HAP-1 (cell line): ENCODE data around the gene EXD3.
A peak's percentile ranks its signal among the peaks of the same experiment; 100 is the strongest.

Experiments
- DNase-seq, 2 experiments: peaks; one replicate each; pipeline ENCODE4 v3.0.0-alpha.2; 2016 to 2020; ENCODE audit warnings: low spot score in 2 of 2
- H3K27me3 ChIP-seq: fragments of 250-450 bp; sonication (Bioruptor Pico); 2 replicates; pipeline ENCODE4 v1.5.1; 2020; ENCODE audit warnings: low read depth, mild to moderate bottlenecking, moderate library complexity
- H3K36me3 ChIP-seq: fragments of 250-450 bp; sonication (Bioruptor Pico); replicated peaks from 2 replicates; pipeline ENCODE4 v1.5.1; 2020; ENCODE audit warnings: mild to moderate bottlenecking
- H3K4me1 ChIP-seq: fragments of 250-450 bp; sonication (Bioruptor Pico); 2 replicates; pipeline ENCODE4 v1.5.1; 2020; ENCODE audit warnings: mild to moderate bottlenecking
- H3K4me3 ChIP-seq: fragments of 250-450 bp; sonication (Bioruptor Pico); 2 replicates; pipeline ENCODE4 v1.5.1; 2020; ENCODE audit warnings: mild to moderate bottlenecking, moderate library complexity
- H3K9me3 ChIP-seq: fragments of 250-450 bp; sonication (Bioruptor Pico); 2 replicates; pipeline ENCODE4 v1.5.1; 2020; ENCODE audit warnings: mild to moderate bottlenecking, moderate library complexity
- in situ Hi-C: fragments of 300-500 bp; cut with MboI; formaldehyde crosslinking; loops from 3 replicates; pipeline ENCODE4 v1.14.3; 2020; ENCODE audit warnings: low sequenced_read_pairs, inconsistent platforms, mixed read lengths

EXD3 gene

GRCh38 chr9:137311986-137312851 lies 110.7 kb downstream of the EXD3 start:
- H3K36me3 ChIP-seq = no peaks in the 10 kb centered on the region
- H3K9me3 ChIP-seq = no peaks in the 10 kb centered on the region
- no peak for DNase-seq
- in situ Hi-C loops = no loop called here
- no peak overlapping the region for H3K4me3 ChIP-seq
- no peaks in the 10 kb centered on the region for H3K27me3 ChIP-seq
- H3K4me1 ChIP-seq = no peaks in the 10 kb centered on the region

GRCh38 chr9:137311171-137311985 lies 111.6 kb downstream of the EXD3 start:
- Histone ChIP-seq H3K4me1 (no peaks in the 10 kb centered on the region), H3K27me3 (no peaks in the 10 kb centered on the region), H3K36me3 (no peaks in the 10 kb centered on the region), H3K9me3 (no peaks in the 10 kb centered on the region), H3K4me3 (no peak overlapping the region)
- in situ Hi-C loops = no loop called here
- no peak for DNase-seq

GRCh38 chr9:137310189-137311052 lies 112.5 kb downstream of the EXD3 start:
- DNase-seq = no peak
- Histone ChIP-seq H3K4me3 (no peak overlapping the region), H3K9me3 (no peaks in the 10 kb centered on the region), H3K27me3 (no peaks in the 10 kb centered on the region), H3K36me3 (no peaks in the 10 kb centered on the region), H3K4me1 (no peaks in the 10 kb centered on the region)
- in situ Hi-C loops = no loop called here

GRCh38 chr9:137309368-137310188 lies 113.4 kb downstream of the EXD3 start:
- no peak for DNase-seq
- Histone ChIP-seq H3K36me3 (no peaks in the 10 kb centered on the region), H3K4me3 (no peak overlapping the region), H3K4me1 (no peaks in the 10 kb centered on the region), H3K27me3 (no peaks in the 10 kb centered on the region), H3K9me3 (no peaks in the 10 kb centered on the region)
- in situ Hi-C loops = no loop called here

- peaks cover 2% of the 10 kb centered on the region; the same call in 1 of the 2 replicates for H3K4me1 ChIP-seq
These were observed 114.8 kb downstream of the EXD3 start for GRCh38 chr9:137308057-137308619.

GRCh38 chr9:137307255-137308056 lies 115.5 kb downstream of the EXD3 start:
- H3K36me3 ChIP-seq = no peaks in the 10 kb centered on the region
- in situ Hi-C loops = no loop called here

More at GRCh38 chr9:137308057-137308619, 114.8 kb downstream of the EXD3 start:
- H3K36me3 ChIP-seq = no peaks in the 10 kb centered on the region
- in situ Hi-C loops = no loop called here
- no peaks in the 10 kb centered on the region for H3K27me3 ChIP-seq
- H3K9me3 ChIP-seq = no peaks in the 10 kb centered on the region
- no peak for DNase-seq
- H3K4me3 ChIP-seq = no peak overlapping the region

GRCh38 chr9:137306850-137307254 lies 116.1 kb downstream of the EXD3 start:
- Histone ChIP-seq H3K27me3 (no peaks in the 10 kb centered on the region), H3K4me1 (peaks cover 7% of the 10 kb centered on the region), H3K4me3 (no peak overlapping the region), H3K9me3 (no peaks in the 10 kb centered on the region), H3K36me3 (no peaks in the 10 kb centered on the region)
- DNase-seq = no peak
- in situ Hi-C loops = no loop called here

More at GRCh38 chr9:137307255-137308056, 115.5 kb downstream of the EXD3 start:
- H3K4me1 ChIP-seq = peaks cover 7% of the 10 kb centered on the region
- no peak for DNase-seq
- no peaks in the 10 kb centered on the region for H3K9me3 ChIP-seq
- H3K4me3 ChIP-seq = no peak overlapping the region
- no peaks in the 10 kb centered on the region for H3K27me3 ChIP-seq

- Histone ChIP-seq H3K36me3 (no peaks in the 10 kb centered on the region), H3K27me3 (no peaks in the 10 kb centered on the region), H3K4me1 (peaks cover 7% of the 10 kb centered on the region), H3K9me3 (no peaks in the 10 kb centered on the region), H3K4me3 (no peak overlapping the region)
- in situ Hi-C loops = no loop called here
- peak in 1 of 2 experiments; percentile 6 for DNase-seq
These were observed 116.7 kb downstream of the EXD3 start for GRCh38 chr9:137306066-137306849.

GRCh38 chr9:137305798-137306065 lies 117.2 kb downstream of the EXD3 start:
- H3K9me3 ChIP-seq = no peaks in the 10 kb centered on the region
- H3K27me3 ChIP-seq = no peaks in the 10 kb centered on the region
- H3K4me3 ChIP-seq = no peak overlapping the region
- in situ Hi-C loops = no loop called here
- H3K4me1 ChIP-seq = peaks cover 7% of the 10 kb centered on the region
- H3K36me3 ChIP-seq = peaks cover 3% of the 10 kb centered on the region; the same call in 1 of the 2 replicates
- no peak for DNase-seq

GRCh38 chr9:137305060-137305797 lies 117.7 kb downstream of the EXD3 start:
- in situ Hi-C loops = no loop called here
- Histone ChIP-seq H3K9me3 (no peaks in the 10 kb centered on the region), H3K36me3 (peaks cover 3% of the 10 kb centered on the region; the same call in 1 of the 2 replicates), H3K27me3 (no peaks in the 10 kb centered on the region), H3K4me1 (peaks cover 7% of the 10 kb centered on the region), H3K4me3 (no peak overlapping the region)
- peak in 1 of 2 experiments; percentile 48 for DNase-seq
